SH-SY5Y (cell line): Measurements from ENCODE around the gene HNRNPM.

Experiments used
- GATA2 ChIP-seq: IDR thresholded peaks from 2 replicates; pipeline ENCODE4 v1.6.1; 2011; ENCODE audit warnings: mild to moderate bottlenecking, low read depth, low read length
- GATA3 ChIP-seq: IDR thresholded peaks from 2 replicates; pipeline ENCODE4 v1.6.1; 2011; ENCODE audit warnings: low read depth, mild to moderate bottlenecking, low read length, moderate library complexity

- TF ChIP-seq GATA3: no peak
- TF ChIP-seq GATA2: no peak
Observed at GRCh38 chr19:8397271-8397670, 47.5 kb upstream of the HNRNPM start.
